NCI-H226 (cell line): ENCODE results near the gene FAM234B.

ENCODE experiments used
- DNase-seq: peaks from one replicate; pipeline ENCODE4 v3.0.0-alpha.2; 2015

The FAM234B gene

GRCh38 chr12:13044002-13044905 lies at the start of gene FAM234B:
FAM234B (plus strand) TSS chr12:13044381; CDS start chr12:13044404, 23 bp downstream.
- DNase-seq, result peak; percentile 55

GRCh38 chr12:12995088-12995487 lies 49.1 kb upstream of the FAM234B start:
- DNase-seq, result no peak

GRCh38 chr12:12996209-12996608 lies 48.0 kb upstream of the FAM234B start:
- no peak for DNase-seq

GRCh38 chr12:12997156-12997555 lies 47.0 kb upstream of the FAM234B start:
- no peak for DNase-seq

- DNase-seq, result no peak
Measured at GRCh38 chr12:12997734-12998133, 46.4 kb upstream of the FAM234B start.

GRCh38 chr12:12998248-12998647 lies 45.9 kb upstream of the FAM234B start:
- no peak for DNase-seq

GRCh38 chr12:12999271-12999958 lies 44.8 kb upstream of the FAM234B start:
- DNase-seq, result no peak

GRCh38 chr12:12999959-13000615 lies 44.1 kb upstream of the FAM234B start, which contains the start of gene HEBP1:
HEBP1 (minus strand) TSS chr12:13000265; CDS start chr12:13000114, 151 bp downstream.
- peak; percentile 65 for DNase-seq

- DNase-seq, result no peak
Measured at GRCh38 chr12:13000616-13000924, 43.6 kb upstream of the FAM234B start.

- peak; percentile 33 for DNase-seq
Measured at GRCh38 chr12:13000925-13001774, 43.0 kb upstream of the FAM234B start.

GRCh38 chr12:13001775-13002040 lies 42.5 kb upstream of the FAM234B start:
- no peak for DNase-seq

- no peak for DNase-seq
Measured at GRCh38 chr12:13002301-13003097, 41.7 kb upstream of the FAM234B start.

- no peak for DNase-seq
Measured at GRCh38 chr12:13004361-13004760, 39.8 kb upstream of the FAM234B start.

- no peak for DNase-seq
Measured at GRCh38 chr12:13004986-13005385, 39.2 kb upstream of the FAM234B start.

- DNase-seq, result no peak
Measured at GRCh38 chr12:13005649-13006048, 38.5 kb upstream of the FAM234B start.

GRCh38 chr12:13007496-13008233 lies 36.5 kb upstream of the FAM234B start:
- DNase-seq, result no peak

GRCh38 chr12:13008741-13009380 lies 35.3 kb upstream of the FAM234B start:
- no peak for DNase-seq

- DNase-seq, result no peak
Measured at GRCh38 chr12:13011098-13011497, 33.1 kb upstream of the FAM234B start.

- DNase-seq, result no peak
Measured at GRCh38 chr12:13022851-13023271, 21.3 kb upstream of the FAM234B start.

- DNase-seq, result no peak
Measured at GRCh38 chr12:13023811-13024530, 20.2 kb upstream of the FAM234B start.
